ENCODE results near the gene HPD. TPM values are rescaled to one million over a fixed set of nuclear protein-coding genes. Genes with fewer than 3 reads are reported as not detected.

Gene HPD
- total RNA-seq, 2 experiments from 2014 or later = not detected

DNA sequence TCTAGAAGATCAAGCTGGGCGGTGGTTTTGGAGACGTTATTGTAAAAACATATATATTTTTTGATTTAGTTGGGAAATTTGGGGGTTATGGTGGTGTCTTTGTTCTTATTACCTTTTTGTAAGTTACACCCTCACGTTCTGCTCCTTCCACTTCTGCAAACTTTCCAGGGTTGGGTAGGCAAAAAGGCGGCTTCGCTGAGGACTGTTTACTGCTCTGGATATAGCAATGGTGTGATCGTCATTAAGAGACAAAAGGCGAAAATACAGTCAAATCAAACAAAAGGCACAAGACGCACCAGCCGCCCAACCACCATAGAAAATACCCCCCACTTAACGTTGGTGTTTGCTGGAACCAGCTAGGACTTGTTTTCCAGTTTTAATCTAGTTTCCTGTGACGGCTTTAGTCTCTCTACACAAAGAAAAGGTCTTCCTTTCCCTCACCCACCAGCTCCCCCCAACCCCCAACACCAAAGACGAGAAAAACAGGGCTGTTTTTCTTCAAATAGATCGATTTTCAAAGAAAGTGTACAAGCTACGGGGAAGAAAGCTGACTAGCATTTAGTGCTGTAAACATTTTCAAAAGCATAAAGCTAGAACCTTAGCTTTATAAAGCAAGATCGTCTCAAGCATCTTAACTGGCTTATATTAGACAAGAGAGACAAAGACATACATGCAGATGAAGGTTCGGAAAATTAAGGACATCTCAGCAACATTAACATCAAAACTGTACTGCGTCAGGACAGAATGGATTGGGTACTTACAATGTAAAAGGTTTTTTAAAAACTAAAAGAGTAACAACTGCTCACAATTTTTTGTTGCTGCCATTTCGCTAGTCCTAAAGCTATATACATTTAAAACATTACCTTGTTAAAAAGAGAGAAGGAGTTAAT lies 56.8 kb downstream of the HPD start:
- BruUV-seq (replicated peaks) = TSS peak; percentile 45
- Histone ChIP-seq H3K4me3 (ENCODE audit: low read depth, low read length, poor library complexity, severe bottlenecking) (peak overlapping the region; percentile 75), H3K36me3 (ENCODE audit: insufficient read depth, low read length) (peaks cover 11% of the 10 kb centered on the region; the same call in 1 of the 2 replicates), H2AFZ (ENCODE audit: low read length) (peak overlapping the region; percentile 6; the same call in 1 of the 2 replicates), H3K4me2 (ENCODE audit: low read length) (peak overlapping the region; percentile 99), H3K79me2 (ENCODE audit: insufficient read depth, low read depth, low read length) (peaks cover 27% of the 10 kb centered on the region; the same call in 1 of the 2 replicates), H3K4me1 (ENCODE audit: insufficient read depth, low read length, poor library complexity, severe bottlenecking) (peaks cover 57% of the 10 kb centered on the region), H3K27ac (ENCODE audit: low read depth, low read length, poor library complexity, severe bottlenecking) (peak overlapping the region; percentile 95), H4K20me1 (ENCODE audit: insufficient read depth, low read length) (peaks cover 2% of the 10 kb centered on the region; the same call in 1 of the 2 replicates), H3K9me3 (ENCODE audit: low read length) (no peaks in the 10 kb centered on the region), H3K9me2 (ENCODE audit: insufficient read depth, low read length) (no peaks in the 10 kb centered on the region)
- TF ChIP-seq EZH2phosphoT487 (IDR thresholded peaks at IDR 0.05; ENCODE audit: borderline replicate concordance, low read depth, low read length) = no peak
- TF ChIP-seq, protein P1, sequence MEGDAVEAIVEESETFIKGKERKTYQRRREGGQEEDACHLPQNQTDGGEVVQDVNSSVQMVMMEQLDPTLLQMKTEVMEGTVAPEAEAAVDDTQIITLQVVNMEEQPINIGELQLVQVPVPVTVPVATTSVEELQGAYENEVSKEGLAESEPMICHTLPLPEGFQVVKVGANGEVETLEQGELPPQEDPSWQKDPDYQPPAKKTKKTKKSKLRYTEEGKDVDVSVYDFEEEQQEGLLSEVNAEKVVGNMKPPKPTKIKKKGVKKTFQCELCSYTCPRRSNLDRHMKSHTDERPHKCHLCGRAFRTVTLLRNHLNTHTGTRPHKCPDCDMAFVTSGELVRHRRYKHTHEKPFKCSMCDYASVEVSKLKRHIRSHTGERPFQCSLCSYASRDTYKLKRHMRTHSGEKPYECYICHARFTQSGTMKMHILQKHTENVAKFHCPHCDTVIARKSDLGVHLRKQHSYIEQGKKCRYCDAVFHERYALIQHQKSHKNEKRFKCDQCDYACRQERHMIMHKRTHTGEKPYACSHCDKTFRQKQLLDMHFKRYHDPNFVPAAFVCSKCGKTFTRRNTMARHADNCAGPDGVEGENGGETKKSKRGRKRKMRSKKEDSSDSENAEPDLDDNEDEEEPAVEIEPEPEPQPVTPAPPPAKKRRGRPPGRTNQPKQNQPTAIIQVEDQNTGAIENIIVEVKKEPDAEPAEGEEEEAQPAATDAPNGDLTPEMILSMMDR (conservative IDR thresholded peaks at IDR 0.05; ENCODE audit: low read length) = no peak
- CTCF ChIA-PET (ENCODE audit: unreplicated experiment) = interaction anchor here (0.6 to 2.6 kb wide), 3 partner anchors 9 to 20 kb away, joined by 3 to 13 read pairs (median 3); partner anchors contain the start of gene RHOF
- peak; percentile 66 for DNase-seq (ENCODE audit: low spot score)
- POLR2A ChIA-PET = interaction anchor here (0.6 to 3.0 kb wide), 16 partner anchors 8 to 208 kb away, joined by 3 to 19 read pairs (median 4); partner anchors contain the start of genes PSMD9 and RHOF
- intact Hi-C loops (cut with micrococcal nuclease; ENCODE audit: unreplicated experiment) = loop anchor here (2.0 to 5.0 kb wide), 3 partner anchors 175 to 205 kb away; partner anchors contain the start of gene ORAI1

DNA sequence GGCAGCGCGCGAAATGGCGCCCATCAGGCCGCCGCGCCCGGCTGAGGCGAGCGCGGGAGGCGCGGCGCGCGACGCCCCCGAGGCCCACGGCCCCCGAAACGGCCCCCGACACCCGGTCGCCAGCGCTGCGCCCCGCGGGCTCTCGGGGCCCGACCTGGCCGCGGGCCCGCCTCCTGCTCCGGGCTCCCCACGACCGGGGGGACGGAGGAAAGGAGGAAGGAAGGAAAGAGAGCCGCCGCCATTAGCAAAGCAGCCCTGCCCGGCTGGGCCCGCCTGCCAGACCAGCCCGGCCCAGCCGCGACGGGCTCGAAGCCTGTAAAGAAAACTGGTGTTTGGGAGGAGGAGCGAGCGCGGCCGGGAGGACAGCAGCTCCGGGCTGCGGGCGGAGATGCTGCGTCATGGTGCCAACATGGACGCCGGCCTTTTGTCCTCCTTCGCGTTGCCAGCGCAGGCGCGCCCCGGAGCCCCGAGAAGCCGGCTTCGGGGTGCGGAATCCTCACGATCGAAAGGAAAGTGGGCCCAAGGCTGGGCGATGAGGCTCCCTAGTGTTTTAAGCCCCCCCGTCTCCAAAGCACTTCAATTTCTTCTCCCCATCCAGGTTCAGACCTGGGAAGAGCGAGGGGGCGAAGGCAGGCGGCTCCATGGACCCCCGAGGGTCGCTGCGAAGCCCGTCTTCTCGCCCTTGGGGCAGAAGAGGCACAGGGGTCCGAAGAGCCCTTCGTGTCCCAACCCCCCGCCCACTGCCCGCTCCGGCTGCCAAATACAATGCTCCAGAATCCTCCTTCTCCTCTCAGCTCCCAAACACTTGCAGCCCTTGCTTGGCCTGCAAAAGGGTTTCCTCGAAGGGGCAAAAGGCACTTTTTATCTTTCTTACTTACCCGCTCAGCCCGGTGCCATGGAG lies 57.7 kb downstream of the HPD start:
- intact Hi-C loops (cut with micrococcal nuclease; ENCODE audit: unreplicated experiment) = loop anchor here (5.0 kb wide), 2 partner anchors 174 to 206 kb away; partner anchors contain the start of gene ORAI1
- H3K4me2 ChIP-seq (ENCODE audit: low read length) = peak overlapping the region; percentile 99
- H2AFZ ChIP-seq (ENCODE audit: low read length) = peak overlapping the region; percentile 6; the same call in 1 of the 2 replicates
- H3K4me1 ChIP-seq (ENCODE audit: insufficient read depth, low read length, poor library complexity, severe bottlenecking) = peaks cover 48% of the 10 kb centered on the region
- TF ChIP-seq, protein P1 (conservative IDR thresholded peaks at IDR 0.05; ENCODE audit: low read length) = no peak
- no peak for TF ChIP-seq EZH2phosphoT487 (IDR thresholded peaks at IDR 0.05; ENCODE audit: borderline replicate concordance, low read depth, low read length)
- H3K4me3 ChIP-seq (ENCODE audit: low read depth, low read length, poor library complexity, severe bottlenecking) = peak overlapping the region; percentile 75
- DNase-seq (ENCODE audit: low spot score) = peak; percentile 66
- BruUV-seq (replicated peaks) = no TSS peak
- peak overlapping the region; percentile 95 for H3K27ac ChIP-seq (ENCODE audit: low read depth, low read length, poor library complexity, severe bottlenecking)
- ChIA-PET POLR2A (interaction anchor here (0.6 to 3.0 kb wide), 9 partner anchors 10 to 96 kb away, joined by 3 to 19 read pairs (median 5); partner anchors contain the start of gene PSMD9), CTCF (ENCODE audit: unreplicated experiment) (interaction anchor here (0.9 to 2.6 kb wide), 2 partner anchors 8 to 11 kb away, joined by 3 to 13 read pairs; partner anchors contain the start of gene RHOF)
- no peaks in the 10 kb centered on the region for H3K9me3 ChIP-seq (ENCODE audit: low read length)
- H3K36me3 ChIP-seq (ENCODE audit: insufficient read depth, low read length) = peaks cover 9% of the 10 kb centered on the region; the same call in 1 of the 2 replicates
- H3K79me2 ChIP-seq (ENCODE audit: insufficient read depth, low read depth, low read length) = peaks cover 24% of the 10 kb centered on the region; the same call in 1 of the 2 replicates
- H4K20me1 ChIP-seq (ENCODE audit: insufficient read depth, low read length) = no peaks in the 10 kb centered on the region
- no peaks in the 10 kb centered on the region for H3K9me2 ChIP-seq (ENCODE audit: insufficient read depth, low read length)
